Upper lobe of right lung (tissue), 1 donor: ENCODE results near the gene GSN. TPM values are rescaled to one million over a fixed set of nuclear protein-coding genes. Genes with fewer than 3 reads are reported as not detected.

ENCODE experiments used
- ATAC-seq: fragments of 200-7000 bp; cut with Tn5 transposase; one replicate; pipeline ENCODE4 v1.9.1; 2020; ENCODE audit warnings: mild to moderate bottlenecking, moderate library complexity
- DNase-seq: peaks from one replicate; pipeline ENCODE4 v3.0.0-alpha.2; 2020
- H3K27ac ChIP-seq: fragments of 200-600 bp; one replicate; pipeline ENCODE4 v1.8.0; 2022
- H3K27me3 ChIP-seq: fragments of 200-600 bp; one replicate; pipeline ENCODE4 v1.8.0; 2022; ENCODE audit warnings: mild to moderate bottlenecking
- H3K36me3 ChIP-seq: fragments of 200-600 bp; one replicate; pipeline ENCODE4 v1.8.0; 2022
- H3K4me1 ChIP-seq: fragments of 200-600 bp; one replicate; pipeline ENCODE4 v1.8.0; 2022
- H3K4me3 ChIP-seq: fragments of 200-600 bp; one replicate; pipeline ENCODE4 v1.8.0; 2022; ENCODE audit warnings: mild to moderate bottlenecking
- H3K9me3 ChIP-seq: fragments of 200-600 bp; one replicate; pipeline ENCODE4 v1.8.0; 2022
- intact Hi-C: fragments of 100-400 bp; cut with DNase I; formaldehyde crosslinking; loops from one replicate; pipeline ENCODE4 v1.11.0; 2022
- total RNA-seq: library from RNA; stranded (reverse); fragmentation: NEBNext Ultra II Directional; extraction: Animal tissue kit (Norgen Biotek cat#: 25700); gene quantifications from one replicate; pipeline ENCODE4 v1.2.1, GENCODE V29; 2021
- TF ChIP-seq, protein P1 (sequence below): fragments of 200-600 bp; IDR thresholded peaks from one replicate; pipeline ENCODE4 v1.8.0; 2022; ENCODE audit warnings: antibody characterized with exemption
- donor health status: DM: no; HTN: yes; CAD: no; lungs with severe emphysema.

GSN gene
- total RNA-seq, 1 donor from 2014 or later = 464 TPM

DNA sequence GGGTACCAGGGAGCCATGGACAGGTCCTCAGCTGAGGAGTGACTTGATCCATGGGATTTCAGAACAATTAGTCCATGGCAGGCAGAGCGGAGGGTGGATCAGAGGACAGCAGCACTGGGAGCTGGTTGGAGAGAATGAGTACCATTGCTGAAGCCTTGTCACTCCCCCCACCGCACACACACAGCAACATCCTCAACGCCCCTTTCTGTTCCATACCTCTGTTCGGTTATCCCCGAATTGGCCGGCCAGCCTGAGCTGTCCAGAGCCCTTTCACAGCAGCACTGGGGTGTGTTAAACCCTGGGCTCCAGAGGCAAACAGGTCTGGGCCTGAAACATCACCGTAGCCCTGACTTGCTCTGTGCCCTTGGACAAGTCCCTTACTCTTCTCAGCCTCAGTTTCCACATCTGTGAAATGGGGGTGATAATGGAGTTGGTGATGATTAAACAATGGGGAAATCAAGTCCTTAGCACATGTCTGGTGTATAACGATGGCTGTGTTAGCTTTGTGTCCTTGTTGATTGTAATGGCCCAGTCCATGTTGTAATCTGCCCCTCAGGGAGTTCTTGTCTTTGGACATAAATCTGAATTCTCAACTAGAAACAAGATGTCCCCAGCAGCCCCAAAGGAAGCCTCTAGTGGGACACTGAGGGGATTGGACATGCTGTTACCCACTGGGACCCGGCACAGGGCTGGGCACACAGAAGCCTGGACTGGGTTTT, 16.9 kb downstream of the GSN start:
- TF ChIP-seq, protein P1, sequence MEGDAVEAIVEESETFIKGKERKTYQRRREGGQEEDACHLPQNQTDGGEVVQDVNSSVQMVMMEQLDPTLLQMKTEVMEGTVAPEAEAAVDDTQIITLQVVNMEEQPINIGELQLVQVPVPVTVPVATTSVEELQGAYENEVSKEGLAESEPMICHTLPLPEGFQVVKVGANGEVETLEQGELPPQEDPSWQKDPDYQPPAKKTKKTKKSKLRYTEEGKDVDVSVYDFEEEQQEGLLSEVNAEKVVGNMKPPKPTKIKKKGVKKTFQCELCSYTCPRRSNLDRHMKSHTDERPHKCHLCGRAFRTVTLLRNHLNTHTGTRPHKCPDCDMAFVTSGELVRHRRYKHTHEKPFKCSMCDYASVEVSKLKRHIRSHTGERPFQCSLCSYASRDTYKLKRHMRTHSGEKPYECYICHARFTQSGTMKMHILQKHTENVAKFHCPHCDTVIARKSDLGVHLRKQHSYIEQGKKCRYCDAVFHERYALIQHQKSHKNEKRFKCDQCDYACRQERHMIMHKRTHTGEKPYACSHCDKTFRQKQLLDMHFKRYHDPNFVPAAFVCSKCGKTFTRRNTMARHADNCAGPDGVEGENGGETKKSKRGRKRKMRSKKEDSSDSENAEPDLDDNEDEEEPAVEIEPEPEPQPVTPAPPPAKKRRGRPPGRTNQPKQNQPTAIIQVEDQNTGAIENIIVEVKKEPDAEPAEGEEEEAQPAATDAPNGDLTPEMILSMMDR = no peak
- Histone ChIP-seq H3K36me3 (peaks cover 13% of the 10 kb centered on the region), H3K4me1 (peaks cover 99% of the 10 kb centered on the region), H3K4me3 (no peak overlapping the region), H3K27me3 (no peaks in the 10 kb centered on the region), H3K9me3 (no peaks in the 10 kb centered on the region), H3K27ac (peak overlapping the region; percentile 94)
- intact Hi-C loops = no loop called here
- peak; percentile 54 for DNase-seq
- no peak for ATAC-seq

DNA sequence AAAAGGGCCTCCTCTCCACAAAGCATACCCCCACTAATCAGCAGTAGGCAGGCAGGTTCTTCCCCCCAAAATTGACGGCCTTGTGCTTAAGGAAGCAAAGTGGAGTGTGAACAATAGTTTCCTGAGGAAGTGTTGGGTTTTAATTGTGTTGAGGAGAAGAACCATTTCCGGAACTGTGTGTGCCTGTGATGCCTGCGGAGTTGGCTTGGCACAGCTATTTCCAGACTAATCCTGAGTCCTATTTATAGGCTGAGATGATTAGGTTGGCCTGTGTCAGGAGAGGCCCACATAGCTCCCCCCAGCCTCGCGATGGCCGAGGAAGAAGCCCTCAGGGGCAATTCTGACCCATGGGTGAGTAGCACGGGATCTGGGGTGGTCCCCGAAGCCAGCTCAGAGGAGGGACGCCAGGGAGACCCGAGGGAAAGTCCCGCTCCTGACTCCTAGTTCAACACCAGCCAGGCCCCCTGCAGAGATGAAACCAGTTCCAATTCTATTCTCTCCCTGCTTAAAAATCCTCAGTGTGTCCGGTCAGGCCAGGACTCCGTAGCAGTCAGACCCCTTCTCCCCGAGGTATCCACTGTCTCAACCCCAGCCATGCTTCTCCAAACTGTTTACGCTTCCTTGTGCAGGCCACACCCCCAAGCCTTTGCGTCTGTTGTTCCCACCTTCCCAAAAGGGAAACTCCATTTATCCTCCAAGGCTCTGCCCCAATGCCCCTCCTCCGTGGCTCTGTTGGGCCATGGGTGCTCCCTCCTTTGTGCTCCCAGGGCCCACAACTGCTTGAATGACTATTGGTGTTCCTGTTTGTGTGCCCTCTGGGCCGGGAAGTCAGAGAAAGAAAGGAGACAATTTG, 18.1 kb downstream of the GSN start:
- H3K4me1 ChIP-seq = peaks cover 91% of the 10 kb centered on the region
- H3K27me3 ChIP-seq = no peaks in the 10 kb centered on the region
- DNase-seq (peak; percentile 68), ATAC-seq (peak; percentile 3)
- H3K9me3 ChIP-seq = no peaks in the 10 kb centered on the region
- intact Hi-C loops = no loop called here
- TF ChIP-seq, protein P1 = no peak
- peaks cover 12% of the 10 kb centered on the region for H3K36me3 ChIP-seq
- peak overlapping the region; percentile 94 for H3K27ac ChIP-seq
- peak overlapping the region; percentile 9 for H3K4me3 ChIP-seq

DNA sequence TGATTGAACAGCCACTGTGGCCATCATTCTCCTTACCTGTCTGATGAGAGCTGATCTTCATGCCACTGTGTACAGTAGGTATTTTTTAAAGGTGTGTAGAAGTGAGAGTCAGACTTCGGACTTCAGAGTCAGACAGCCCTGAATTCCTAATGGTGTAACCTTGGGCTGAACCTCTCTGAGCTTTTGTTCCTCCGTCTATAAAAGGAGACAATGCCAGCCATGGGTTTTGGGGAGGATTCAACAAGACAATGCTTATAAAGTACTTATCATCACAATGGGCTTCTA, 18.7 kb downstream of the GSN start:
- TF ChIP-seq, protein P1 = no peak
- Histone ChIP-seq H3K9me3 (no peaks in the 10 kb centered on the region), H3K27me3 (no peaks in the 10 kb centered on the region), H3K4me1 (peaks cover 86% of the 10 kb centered on the region), H3K27ac (peak overlapping the region; percentile 94), H3K36me3 (peaks cover 7% of the 10 kb centered on the region), H3K4me3 (peak overlapping the region; percentile 9)
- intact Hi-C loops = no loop called here
- ATAC-seq (no peak), DNase-seq (no peak)

DNA sequence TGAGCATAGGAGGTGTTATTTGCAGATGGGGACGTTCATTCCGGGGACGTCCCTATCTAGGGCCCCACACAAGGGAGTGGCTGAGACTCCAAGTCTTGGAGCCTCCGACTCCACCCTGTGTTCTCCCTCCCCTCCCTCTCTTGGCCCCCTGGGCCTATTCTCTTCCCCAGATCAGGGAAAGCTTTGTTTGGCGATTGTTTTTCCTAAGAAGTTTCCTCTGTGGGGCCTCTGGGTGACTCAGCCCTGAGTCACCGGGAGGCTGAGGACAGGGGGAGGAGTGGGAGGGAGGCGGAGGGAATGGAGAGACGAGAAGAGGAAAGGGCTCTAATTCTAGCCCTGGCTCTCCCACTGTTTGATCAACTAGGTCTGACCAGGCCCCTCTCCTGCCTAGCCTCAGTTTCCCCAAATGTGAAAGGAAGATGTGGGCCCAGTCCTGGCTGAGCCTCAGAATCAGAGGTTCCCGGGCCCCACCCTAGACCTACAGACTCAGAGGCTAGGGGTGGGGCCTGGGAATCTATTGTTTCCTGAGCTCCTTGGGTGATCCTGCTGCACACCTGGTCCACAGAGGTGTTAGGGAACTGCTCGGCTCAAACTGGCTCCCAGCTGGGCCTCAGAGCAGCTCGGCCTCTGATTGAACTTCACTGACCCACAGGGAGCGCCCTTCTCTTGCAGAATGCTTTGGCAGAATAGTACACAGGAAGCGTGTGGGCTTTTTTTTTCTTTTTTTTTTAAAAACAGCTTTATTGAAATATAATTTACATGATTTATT, 19.2 kb downstream of the GSN start:
- H3K4me1 ChIP-seq = peaks cover 80% of the 10 kb centered on the region
- peak; percentile 75 for ATAC-seq
- peak overlapping the region; percentile 94 for H3K27ac ChIP-seq
- peaks cover 7% of the 10 kb centered on the region for H3K36me3 ChIP-seq
- intact Hi-C loops = no loop called here
- TF ChIP-seq, protein P1 = peak; percentile 33
- no peaks in the 10 kb centered on the region for H3K9me3 ChIP-seq
- H3K4me3 ChIP-seq = peak overlapping the region; percentile 20
- peak; percentile 86 for DNase-seq
- no peaks in the 10 kb centered on the region for H3K27me3 ChIP-seq

DNA sequence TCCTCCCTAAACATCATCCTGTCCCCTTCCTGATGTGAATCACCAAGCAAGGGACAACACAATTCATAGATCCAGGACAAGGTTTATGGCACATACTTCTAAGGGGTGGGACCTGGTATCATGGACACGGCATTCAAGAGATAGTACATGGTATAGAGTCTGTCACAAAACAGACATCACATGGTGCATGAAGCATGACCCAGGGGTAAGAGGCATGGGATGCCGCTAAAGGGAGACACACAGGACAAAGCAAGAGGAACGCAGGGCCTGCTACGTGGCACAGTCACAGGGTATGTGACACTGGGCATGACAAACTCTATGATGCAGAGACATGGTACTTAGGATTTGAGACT, 20.7 kb downstream of the GSN start:
- no peak for ATAC-seq
- H3K4me1 ChIP-seq = peaks cover 74% of the 10 kb centered on the region
- no peak for DNase-seq
- H3K36me3 ChIP-seq = peaks cover 7% of the 10 kb centered on the region
- H3K27me3 ChIP-seq = no peaks in the 10 kb centered on the region
- TF ChIP-seq, protein P1 = no peak
- no peak overlapping the region for H3K4me3 ChIP-seq
- H3K9me3 ChIP-seq = no peaks in the 10 kb centered on the region
- peak overlapping the region; percentile 94 for H3K27ac ChIP-seq
- intact Hi-C loops = no loop called here
